Measurements from ENCODE around the gene ANXA6. TPM values are rescaled to one million over a fixed set of nuclear protein-coding genes. Genes with fewer than 3 reads are reported as not detected.

Gene ANXA6
- total and polyA plus RNA-seq, 2 of the 4 experiments (the other 2 are of a cell fraction) = 355 to 610 TPM

DNA sequence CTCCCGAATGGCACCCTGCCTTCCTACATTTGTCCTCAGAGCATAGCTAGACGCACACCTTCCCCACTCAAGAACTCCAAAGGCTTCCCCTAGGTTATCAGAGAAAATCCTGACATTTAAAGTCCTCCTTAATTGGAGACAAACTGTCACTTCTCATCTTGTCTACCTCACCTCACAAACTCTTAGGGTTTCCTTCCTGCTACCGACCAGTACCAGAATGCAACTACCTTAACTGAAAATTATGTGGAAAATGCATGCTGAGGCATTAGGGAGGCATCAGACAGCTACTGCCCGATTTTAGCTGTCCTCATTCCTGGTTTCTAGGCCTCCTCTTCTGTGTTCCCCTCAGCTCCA lies 58.8 kb downstream of the ANXA6 start:
- Histone ChIP-seq H4K91ac (ENCODE audit: insufficient read depth, low read depth, low read length) (no peak overlapping the region), H2BK120ac (ENCODE audit: low read depth, low read length) (no peak overlapping the region), H4K5ac (ENCODE audit: low read depth, low read length) (no peak overlapping the region), H3K36me3 (ENCODE audit: control insufficient read depth, insufficient read depth, low read length) (peaks cover 32% of the 10 kb centered on the region), H4K8ac (ENCODE audit: low read depth in 2 of 2, low read length in 2 of 2) (no peak overlapping the region), H3K14ac (replicated peaks; ENCODE audit: low read depth, low read length) (0 out of 2 replicates have a peak overlapping the region, but pooled peaks have one; percentile 25), H3K27ac (ENCODE audit: insufficient read depth, low read length) (no peak overlapping the region), H3K9me3 (ENCODE audit: control insufficient read depth, insufficient read depth, low read length) (no peaks in the 10 kb centered on the region), H3K4ac (ENCODE audit: low read depth, low read length) (no peak overlapping the region), H2BK5ac (ENCODE audit: low read depth, low read length, poor library complexity, severe bottlenecking) (no peak overlapping the region), H2BK20ac (ENCODE audit: low read depth, low read length) (no peak overlapping the region), H3K23ac (ENCODE audit: low read depth, low read length) (no peak overlapping the region), H3K56ac (ENCODE audit: extremely low read depth, insufficient read depth, low read length) (no peak overlapping the region), H2AK9ac (replicated peaks; ENCODE audit: low read depth, low read length, poor library complexity) (no peak overlapping the region), H2BK15ac (ENCODE audit: low read depth, low read length) (no peak overlapping the region), H3K4me3 (ENCODE audit: insufficient read depth, low read depth, low read length) (no peak overlapping the region), H4K20me1 (ENCODE audit: insufficient read depth, low read length) (no peaks in the 10 kb centered on the region; the same call in 1 of the 2 replicates), H3K9ac (ENCODE audit: low read depth, low read length) (no peak overlapping the region), H3K9me1 (ENCODE audit: insufficient read depth, low read length) (peaks cover 34% of the 10 kb centered on the region), H3K79me1 (ENCODE audit: low read depth in 1 of 2, low read length in 2 of 2) (peaks cover 3 to 22% of the 10 kb centered on the region in 2 experiments; a peak in 1 of 4 replicates), H2AFZ (replicated peaks; ENCODE audit: low read length, poor library complexity) (no peak overlapping the region), H3K4me1 (ENCODE audit: control insufficient read depth, insufficient read depth, low read length) (peaks cover 18% of the 10 kb centered on the region), H3K18ac (ENCODE audit: low read depth, low read length) (no peak overlapping the region), H3K4me2 (ENCODE audit: low read depth, low read length) (no peak overlapping the region), H2AK5ac (ENCODE audit: low read depth, low read length) (no peak overlapping the region), H3K27me3 (ENCODE audit: control insufficient read depth, insufficient read depth, low read length) (no peaks in the 10 kb centered on the region)
- intact Hi-C loops (cut with micrococcal nuclease) = no loop called here
- in situ Hi-C loops (cut with MboI; ENCODE audit: low sequenced_read_pairs) = no loop called here
- ChIA-PET POLR2A (ENCODE audit: unreplicated experiment) (no interaction called here), CTCF (no interaction called here)
- no peak for DNase-seq
- dilution Hi-C loops (cut with HindIII; ENCODE audit: low sequenced_read_pairs, unreplicated experiment) = no loop called here
- WGBS, 2 experiments (ENCODE audit: extremely low coverage in 2 of 2, insufficient read length in 1 of 2) = 90% methylated on average over 2 of the region's 4 CpGs; no CpG with 5 or more reads in 1 of the 2 experiments
- no TSS peak for BruUV-seq (replicated peaks)
- TF ChIP-seq, protein P1, sequence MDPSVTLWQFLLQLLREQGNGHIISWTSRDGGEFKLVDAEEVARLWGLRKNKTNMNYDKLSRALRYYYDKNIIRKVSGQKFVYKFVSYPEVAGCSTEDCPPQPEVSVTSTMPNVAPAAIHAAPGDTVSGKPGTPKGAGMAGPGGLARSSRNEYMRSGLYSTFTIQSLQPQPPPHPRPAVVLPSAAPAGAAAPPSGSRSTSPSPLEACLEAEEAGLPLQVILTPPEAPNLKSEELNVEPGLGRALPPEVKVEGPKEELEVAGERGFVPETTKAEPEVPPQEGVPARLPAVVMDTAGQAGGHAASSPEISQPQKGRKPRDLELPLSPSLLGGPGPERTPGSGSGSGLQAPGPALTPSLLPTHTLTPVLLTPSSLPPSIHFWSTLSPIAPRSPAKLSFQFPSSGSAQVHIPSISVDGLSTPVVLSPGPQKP (IDR thresholded peaks at IDR 0.05; ENCODE audit: borderline replicate concordance, low read depth, low read length) = no peak
- TF ChIP-seq SMC3 (IDR thresholded peaks at IDR 0.05; ENCODE audit: low read depth, low read length) (no peak), CEBPB (IDR thresholded peaks at IDR 0.05; ENCODE audit: low read depth, low read length) (no peak), MAFK (IDR thresholded peaks at IDR 0.05; ENCODE audit: low read depth, low read length) (no peak), NFE2L2 (IDR thresholded peaks at IDR 0.05; ENCODE audit: low read depth, low read length) (no peak), RAD21 (IDR thresholded peaks at IDR 0.05; ENCODE audit: low read length) (no peak), RFX5 (IDR thresholded peaks at IDR 0.05; ENCODE audit: low read depth, low read length) (no peak), MXI1 (IDR thresholded peaks at IDR 0.05; ENCODE audit: borderline replicate concordance, low read depth, low read length) (no peak), RCOR1 (IDR thresholded peaks at IDR 0.05; ENCODE audit: insufficient replicate concordance, low read length) (no peak), BHLHE40 (IDR thresholded peaks at IDR 0.05; ENCODE audit: low read depth, low read length) (no peak), CHD1 (IDR thresholded peaks at IDR 0.05; ENCODE audit: low read depth, low read length) (no peak), FOS (IDR thresholded peaks at IDR 0.05; ENCODE audit: low read depth, low read length) (no peak), MAZ (IDR thresholded peaks at IDR 0.05; ENCODE audit: borderline replicate concordance, low read depth, low read length) (no peak), POLR2A (IDR thresholded peaks at IDR 0.05; ENCODE audit: low read depth, low read length) (no peak)
- TF ChIP-seq, protein P2, sequence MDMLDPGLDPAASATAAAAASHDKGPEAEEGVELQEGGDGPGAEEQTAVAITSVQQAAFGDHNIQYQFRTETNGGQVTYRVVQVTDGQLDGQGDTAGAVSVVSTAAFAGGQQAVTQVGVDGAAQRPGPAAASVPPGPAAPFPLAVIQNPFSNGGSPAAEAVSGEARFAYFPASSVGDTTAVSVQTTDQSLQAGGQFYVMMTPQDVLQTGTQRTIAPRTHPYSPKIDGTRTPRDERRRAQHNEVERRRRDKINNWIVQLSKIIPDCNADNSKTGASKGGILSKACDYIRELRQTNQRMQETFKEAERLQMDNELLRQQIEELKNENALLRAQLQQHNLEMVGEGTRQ (IDR thresholded peaks at IDR 0.05; ENCODE audit: low read depth, low read length) = no peak
- TF ChIP-seq, protein P3, sequence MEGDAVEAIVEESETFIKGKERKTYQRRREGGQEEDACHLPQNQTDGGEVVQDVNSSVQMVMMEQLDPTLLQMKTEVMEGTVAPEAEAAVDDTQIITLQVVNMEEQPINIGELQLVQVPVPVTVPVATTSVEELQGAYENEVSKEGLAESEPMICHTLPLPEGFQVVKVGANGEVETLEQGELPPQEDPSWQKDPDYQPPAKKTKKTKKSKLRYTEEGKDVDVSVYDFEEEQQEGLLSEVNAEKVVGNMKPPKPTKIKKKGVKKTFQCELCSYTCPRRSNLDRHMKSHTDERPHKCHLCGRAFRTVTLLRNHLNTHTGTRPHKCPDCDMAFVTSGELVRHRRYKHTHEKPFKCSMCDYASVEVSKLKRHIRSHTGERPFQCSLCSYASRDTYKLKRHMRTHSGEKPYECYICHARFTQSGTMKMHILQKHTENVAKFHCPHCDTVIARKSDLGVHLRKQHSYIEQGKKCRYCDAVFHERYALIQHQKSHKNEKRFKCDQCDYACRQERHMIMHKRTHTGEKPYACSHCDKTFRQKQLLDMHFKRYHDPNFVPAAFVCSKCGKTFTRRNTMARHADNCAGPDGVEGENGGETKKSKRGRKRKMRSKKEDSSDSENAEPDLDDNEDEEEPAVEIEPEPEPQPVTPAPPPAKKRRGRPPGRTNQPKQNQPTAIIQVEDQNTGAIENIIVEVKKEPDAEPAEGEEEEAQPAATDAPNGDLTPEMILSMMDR (conservative IDR thresholded peaks at IDR 0.05; ENCODE audit: low read depth, low read length) = no peak
- no peak for ATAC-seq (ENCODE audit: low read depth)

Data from IMR-90 (cell line).